Lung (tissue), 12 donors: ENCODE data around the gene HNRNPH2. TPM values are rescaled to one million over a fixed set of nuclear protein-coding genes. Genes with fewer than 3 reads are reported as not detected.

Source experiments
- ATAC-seq: fragments of 200-7000 bp; cut with Tn5 transposase; one replicate; pipeline ENCODE4 v1.9.1; 2020; ENCODE audit warnings: moderate number of reproducible peaks; ENCODE audit not compliant: insufficient read depth, low FRiP score
- DNase-seq, 3 donors: peaks; one replicate each; pipeline ENCODE4 v3.0.0-alpha.2; 2013 to 2017
- H3K27ac ChIP-seq, 2 donors: one replicate each; pipeline ENCODE4 v1.5.1; 2013; ENCODE audit warnings: mild to moderate bottlenecking in 2 of 2, moderate library complexity in 2 of 2, control low read depth in 1 of 2, inconsistent platforms in 1 of 2, low read depth in 1 of 2, low read length in 1 of 2
- H3K27me3 ChIP-seq, 3 donors: one replicate each; pipeline ENCODE4 v1.5.1; 2013; ENCODE audit warnings: low read length in 2 of 3; ENCODE audit not compliant: control insufficient read depth in 3 of 3, insufficient read depth in 3 of 3
- H3K36me3 ChIP-seq, 4 donors: one replicate each; pipeline ENCODE4 v1.5.1; 2013; ENCODE audit warnings: low read length in 4 of 4, mild to moderate bottlenecking in 1 of 4, moderate library complexity in 1 of 4; ENCODE audit not compliant: control insufficient read depth in 4 of 4, insufficient read depth in 4 of 4
- H3K4me1 ChIP-seq, 5 donors: one replicate each; pipeline ENCODE4 v1.5.1; 2013; ENCODE audit warnings: low read length in 5 of 5, mild to moderate bottlenecking in 2 of 5, moderate library complexity in 1 of 5; ENCODE audit not compliant: control insufficient read depth in 5 of 5, insufficient read depth in 5 of 5
- H3K4me3 ChIP-seq: one replicate; pipeline ENCODE4 v1.5.1; 2013; ENCODE audit warnings: mild to moderate bottlenecking, control low read depth, moderate library complexity
- H3K9ac ChIP-seq, 2 donors: one replicate each; pipeline ENCODE4 v1.5.1; 2013; ENCODE audit warnings: low read length in 2 of 2, control low read depth in 1 of 2; ENCODE audit not compliant: insufficient read depth in 1 of 2
- H3K9me3 ChIP-seq, 4 donors: one replicate each; pipeline ENCODE4 v1.5.1; 2013; ENCODE audit warnings: low read length in 3 of 4, mild to moderate bottlenecking in 1 of 4, moderate library complexity in 1 of 4; ENCODE audit not compliant: control insufficient read depth in 4 of 4, insufficient read depth in 3 of 4
- CTCF ChIP-seq: IDR thresholded peaks from 2 replicates; pipeline ENCODE4 v1.5.1; 2012; ENCODE audit warnings: mild to moderate bottlenecking; ENCODE audit errors: control extremely low read depth, extremely low read depth
- WGBS, 2 donors: extraction: QIAGEN DNeasy Blood & Tissue Kit; methylation state at CpG; one replicate each; pipeline ENCODE4 v1.1.7; 2013; 5-methylcytosine and 5-hydroxymethylcytosine counted together
- polyA plus RNA-seq, 2 donors: library from polyadenylated mRNA; stranded (reverse); fragments of 200-250 nt; gene quantifications; one replicate each; pipeline ENCODE4 v1.2.1, GENCODE V29; 2013
- total RNA-seq, 2 donors: library from RNA; depleted of rRNA in 1 of 2; stranded (reverse); fragments of >200 nt in 1 of 2; gene quantifications; one replicate each; pipeline ENCODE4 v1.2.1, GENCODE V29; 2014 to 2021
- donor health status: control.
- donor health status: control.
- donor health status: Bipolar disorder and iron deficiency.
- donor health status: healthy.
- donor health status: DM: yes; HTN: yes; CAD: no.

HNRNPH2 gene
- total and polyA plus RNA-seq, 4 donors: 38.0 to 102 (median 72.7) TPM

GRCh38 chrX:101417190-101417589 is 9.2 kb downstream of the HNRNPH2 start:
- DNase-seq (no peak), ATAC-seq (no peak)
- no peaks in the 10 kb centered on the region for H3K9me3 ChIP-seq
- H3K4me1 ChIP-seq: no peaks in the 10 kb centered on the region
- H3K27me3 ChIP-seq: peaks cover 0 to 8% (median 4%) of the 10 kb centered on the region in 3 donors
- H3K4me3 ChIP-seq: no peak overlapping the region
- H3K27ac ChIP-seq: peak overlapping the region in 1 of 2 donors; percentile 13
- TF ChIP-seq CTCF: no peak
- peak overlapping the region in 1 of 2 donors; percentile 61 for H3K9ac ChIP-seq
- WGBS, 2 donors: 65 to 74% methylated on average over 4 of the region's 4 CpGs
- peaks cover 0 to 6% (median 2%) of the 10 kb centered on the region in 4 donors for H3K36me3 ChIP-seq

- TF ChIP-seq CTCF: no peak
- Histone ChIP-seq H3K36me3 (peaks cover 0 to 2% (median 0%) of the 10 kb centered on the region in 4 donors), H3K4me1 (no peaks in the 10 kb centered on the region), H3K9me3 (no peaks in the 10 kb centered on the region), H3K27me3 (peaks cover 0 to 5% (median 4%) of the 10 kb centered on the region in 3 donors), H3K4me3 (peak overlapping the region; percentile 61), H3K27ac (peak overlapping the region; percentile 95 to 97), H3K9ac (peak overlapping the region; percentile 82 to 93)
- peak; percentile 73 to 76 (median 75) for DNase-seq
- 2 to 16% methylated on average over 22 to 56 of the region's 56 CpGs for WGBS, 2 donors
- ATAC-seq: peak; percentile 71
Measured at GRCh38 chrX:101417981-101418841, 10.2 kb downstream of the HNRNPH2 start.

GRCh38 chrX:101419489-101419888 is 11.5 kb downstream of the HNRNPH2 start:
- ATAC-seq: no peak
- Histone ChIP-seq H3K9ac (no peak overlapping the region), H3K4me3 (no peak overlapping the region), H3K36me3 (peaks cover 0 to 2% (median 0%) of the 10 kb centered on the region in 4 donors), H3K27ac (no peak overlapping the region), H3K9me3 (no peaks in the 10 kb centered on the region), H3K27me3 (peaks cover 0 to 5% (median 4%) of the 10 kb centered on the region in 3 donors), H3K4me1 (no peaks in the 10 kb centered on the region)
- TF ChIP-seq CTCF: no peak
- DNase-seq: no peak
- WGBS, 2 donors: 72 to 86% methylated on average over 2 of the region's 2 CpGs
